OCI-LY1 (cell line): ENCODE results near the gene PAM.

ENCODE experiments used
- CTCF ChIP-seq: fragments of 200-600 bp; sonication (generic), shearing (Covaris generic); IDR thresholded peaks from 2 replicates; pipeline ENCODE4 v1.5.1; 2017; ENCODE audit warnings: mild to moderate bottlenecking, antibody characterized with exemption, low read length, moderate library complexity, mixed read lengths
- EZH2 ChIP-seq: fragments of 200-600 bp; sonication (generic), shearing (Covaris generic); IDR thresholded peaks from 2 replicates; pipeline ENCODE4 v1.8.0; 2017; ENCODE audit warnings: borderline replicate concordance, mixed run types, mild to moderate bottlenecking, antibody characterized with exemption, low read length, moderate library complexity, mixed read lengths

- TF ChIP-seq CTCF (no peak), EZH2 (no peak)
Measured at GRCh38 chr5:102975457-102976182, 220.5 kb downstream of the PAM start.
